Upper lobe of right lung (tissue), 1 donor: ENCODE results near the gene SLA2. TPM values are rescaled to one million over a fixed set of nuclear protein-coding genes. Genes with fewer than 3 reads are reported as not detected.
A peak's percentile ranks its signal among the peaks of the same experiment; 100 is the strongest.

Experiments
- ATAC-seq: fragments of 200-7000 bp; cut with Tn5 transposase; one replicate; pipeline ENCODE4 v1.9.1; 2020; ENCODE audit warnings: mild to moderate bottlenecking, moderate library complexity
- DNase-seq: peaks from one replicate; pipeline ENCODE4 v3.0.0-alpha.2; 2020
- H3K27ac ChIP-seq: fragments of 200-600 bp; one replicate; pipeline ENCODE4 v1.8.0; 2022
- H3K27me3 ChIP-seq: fragments of 200-600 bp; one replicate; pipeline ENCODE4 v1.8.0; 2022; ENCODE audit warnings: mild to moderate bottlenecking
- H3K36me3 ChIP-seq: fragments of 200-600 bp; one replicate; pipeline ENCODE4 v1.8.0; 2022
- H3K4me1 ChIP-seq: fragments of 200-600 bp; one replicate; pipeline ENCODE4 v1.8.0; 2022
- H3K4me3 ChIP-seq: fragments of 200-600 bp; one replicate; pipeline ENCODE4 v1.8.0; 2022; ENCODE audit warnings: mild to moderate bottlenecking
- H3K9me3 ChIP-seq: fragments of 200-600 bp; one replicate; pipeline ENCODE4 v1.8.0; 2022
- CTCF ChIP-seq: fragments of 200-600 bp; IDR thresholded peaks from one replicate; pipeline ENCODE4 v1.8.0; 2022; ENCODE audit warnings: antibody characterized with exemption
- intact Hi-C: fragments of 100-400 bp; cut with DNase I; formaldehyde crosslinking; loops from one replicate; pipeline ENCODE4 v1.11.0; 2022
- total RNA-seq: library from RNA; stranded (reverse); fragmentation: NEBNext Ultra II Directional; extraction: Animal tissue kit (Norgen Biotek cat#: 25700); gene quantifications from one replicate; pipeline ENCODE4 v1.2.1, GENCODE V29; 2021
- donor health status: DM: no; HTN: yes; CAD: no; lungs with severe emphysema.

Gene SLA2
- total RNA-seq, 1 donor from 2014 or later: 1.9 TPM

- no peak for TF ChIP-seq CTCF
- Histone ChIP-seq H3K4me1 (peaks cover 18% of the 10 kb centered on the region), H3K9me3 (no peaks in the 10 kb centered on the region), H3K27me3 (no peaks in the 10 kb centered on the region), H3K36me3 (peaks cover 21% of the 10 kb centered on the region), H3K27ac (no peak overlapping the region), H3K4me3 (no peak overlapping the region)
- no peak for DNase-seq
- no peak for ATAC-seq
- intact Hi-C loops: no loop called here
These were observed 69.9 kb downstream of the SLA2 start for GRCh38 chr20:36576081-36576445.

- Histone ChIP-seq H3K4me1 (peaks cover 18% of the 10 kb centered on the region), H3K36me3 (peaks cover 9% of the 10 kb centered on the region), H3K27ac (peak overlapping the region; percentile 86), H3K27me3 (no peaks in the 10 kb centered on the region), H3K9me3 (no peaks in the 10 kb centered on the region), H3K4me3 (peak overlapping the region; percentile 81)
- ATAC-seq: peak; percentile 35
- peak; percentile 80 for DNase-seq
- TF ChIP-seq CTCF: no peak
- intact Hi-C loops: no loop called here
These were observed 71.4 kb downstream of the SLA2 start for GRCh38 chr20:36574366-36575135.

- Histone ChIP-seq H3K4me1 (peaks cover 18% of the 10 kb centered on the region), H3K36me3 (peaks cover 2% of the 10 kb centered on the region), H3K27ac (peak overlapping the region; percentile 86), H3K9me3 (no peaks in the 10 kb centered on the region), H3K4me3 (peak overlapping the region; percentile 81), H3K27me3 (no peaks in the 10 kb centered on the region)
- DNase-seq: peak; percentile 78
- intact Hi-C loops: no loop called here
- peak; percentile 50 for ATAC-seq
- TF ChIP-seq CTCF: no peak
These were observed 72.1 kb downstream of the SLA2 start for GRCh38 chr20:36573798-36574365.

- Histone ChIP-seq H3K4me1 (peaks cover 18% of the 10 kb centered on the region), H3K4me3 (peak within 1 kb of the TSS; percentile 81), H3K9me3 (no peaks in the 10 kb centered on the region), H3K36me3 (no peaks in the 10 kb centered on the region), H3K27ac (peak within 1 kb of the TSS; percentile 86), H3K27me3 (no peaks in the 10 kb centered on the region)
- intact Hi-C loops: no loop called here
- peak; percentile 91 for DNase-seq
- TF ChIP-seq CTCF: no peak
- ATAC-seq: peak; percentile 94
These were observed 72.7 kb downstream of the SLA2 start, which contains the start of gene TGIF2 for GRCh38 chr20:36573103-36573797. Gene TGIF2, plus strand, starts transcription at chr20:36573597. Its CDS starts 5,178 bp downstream, at chr20:36578775.

GRCh38 chr20:36572701-36573102 is 73.3 kb downstream of the SLA2 start:
- peak overlapping the region; percentile 81 for H3K4me3 ChIP-seq

More at GRCh38 chr20:36572701-36573102, 73.3 kb downstream of the SLA2 start:
- DNase-seq (no peak), ATAC-seq (peak; percentile 8)
- H3K4me1 ChIP-seq: peaks cover 18% of the 10 kb centered on the region
- no peaks in the 10 kb centered on the region for H3K9me3 ChIP-seq
- H3K27ac ChIP-seq: peak overlapping the region; percentile 86
- H3K27me3 ChIP-seq: no peaks in the 10 kb centered on the region
- no peaks in the 10 kb centered on the region for H3K36me3 ChIP-seq
- intact Hi-C loops: no loop called here
- TF ChIP-seq CTCF: no peak
